Fibroblast of lung (primary cell): ENCODE results near the gene RALA.

Experiments used
- EZH2 ChIP-seq: IDR thresholded peaks from 2 replicates; pipeline ENCODE4 v1.5.1; 2012; ENCODE audit warnings: low read length, control low read depth, mild to moderate bottlenecking; ENCODE audit errors: missing control alignments
- TF ChIP-seq, protein P1 (sequence below), 2 donors: IDR thresholded peaks in 1 of 2; conservative IDR thresholded peaks in 1 of 2; 1 replicate in 1 of 2; 2 replicates in 1 of 2; pipeline ENCODE4 v1.5.1; 2011 to 2012; ENCODE audit warnings: low read length in 2 of 2, control low read depth in 1 of 2, inconsistent platforms in 1 of 2, low read depth in 1 of 2, mild to moderate bottlenecking in 1 of 2

DNA sequence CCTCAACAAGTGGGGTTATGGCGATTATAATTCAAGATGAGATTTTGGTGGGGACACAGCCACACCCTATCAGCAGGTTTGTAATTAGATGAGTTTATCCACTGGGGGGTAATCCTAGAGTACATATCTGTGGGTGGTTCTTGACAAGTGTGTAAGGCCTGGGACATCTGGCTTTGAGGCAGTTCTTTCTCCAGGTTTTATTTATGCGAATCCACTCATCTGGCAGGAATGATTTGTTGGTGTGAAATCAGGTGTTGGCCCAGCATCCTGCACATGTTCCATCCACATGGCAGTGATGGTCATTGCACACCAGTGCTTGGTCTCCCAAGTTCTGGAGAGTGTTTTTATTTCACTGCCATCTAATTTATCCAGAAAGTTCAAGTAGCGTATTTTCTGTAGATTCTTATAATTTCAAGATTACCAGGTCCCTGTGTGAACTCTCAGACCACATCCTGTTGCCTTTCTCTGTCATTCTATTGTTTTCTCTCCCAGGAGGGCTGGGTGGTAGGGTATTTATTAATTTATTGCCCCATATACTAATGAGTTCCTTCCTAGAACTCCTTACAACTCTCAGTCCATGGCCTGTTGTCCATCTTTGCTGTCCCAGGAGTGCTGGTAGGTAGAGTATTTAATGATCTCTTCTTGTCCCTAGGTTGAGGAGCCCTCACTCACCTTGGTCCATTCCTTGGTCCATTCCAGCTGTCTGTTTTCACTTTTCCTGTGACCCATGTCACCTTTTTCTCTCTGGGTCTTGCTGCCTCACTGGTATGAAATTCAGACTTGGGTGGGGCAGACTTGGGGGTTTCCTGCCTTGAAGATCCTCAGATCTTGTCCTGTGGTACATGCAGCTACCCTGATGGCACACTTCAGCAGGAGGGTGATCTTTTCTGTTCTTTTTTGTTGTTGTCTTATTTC lies 10.4 kb downstream of the RALA start:
- TF ChIP-seq, protein P1, sequence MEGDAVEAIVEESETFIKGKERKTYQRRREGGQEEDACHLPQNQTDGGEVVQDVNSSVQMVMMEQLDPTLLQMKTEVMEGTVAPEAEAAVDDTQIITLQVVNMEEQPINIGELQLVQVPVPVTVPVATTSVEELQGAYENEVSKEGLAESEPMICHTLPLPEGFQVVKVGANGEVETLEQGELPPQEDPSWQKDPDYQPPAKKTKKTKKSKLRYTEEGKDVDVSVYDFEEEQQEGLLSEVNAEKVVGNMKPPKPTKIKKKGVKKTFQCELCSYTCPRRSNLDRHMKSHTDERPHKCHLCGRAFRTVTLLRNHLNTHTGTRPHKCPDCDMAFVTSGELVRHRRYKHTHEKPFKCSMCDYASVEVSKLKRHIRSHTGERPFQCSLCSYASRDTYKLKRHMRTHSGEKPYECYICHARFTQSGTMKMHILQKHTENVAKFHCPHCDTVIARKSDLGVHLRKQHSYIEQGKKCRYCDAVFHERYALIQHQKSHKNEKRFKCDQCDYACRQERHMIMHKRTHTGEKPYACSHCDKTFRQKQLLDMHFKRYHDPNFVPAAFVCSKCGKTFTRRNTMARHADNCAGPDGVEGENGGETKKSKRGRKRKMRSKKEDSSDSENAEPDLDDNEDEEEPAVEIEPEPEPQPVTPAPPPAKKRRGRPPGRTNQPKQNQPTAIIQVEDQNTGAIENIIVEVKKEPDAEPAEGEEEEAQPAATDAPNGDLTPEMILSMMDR (conservative IDR thresholded peaks at IDR 0.05 in 1 of 2, IDR thresholded peaks at IDR 0.05 in 1 of 2; ENCODE audit: low read depth in 1 of 2, low read length in 2 of 2): no peak
- TF ChIP-seq EZH2: no peak
